SK-N-SH (cell line): ENCODE measurements around the gene DLD.

Experiments
- CTCF ChIP-seq: fragments of 200-600 bp; sonication (generic); IDR thresholded peaks from 2 replicates; pipeline ENCODE4 v1.6.1; 2017; ENCODE audit warnings: antibody characterized with exemption, mild to moderate bottlenecking, moderate library complexity
- GABPA ChIP-seq: IDR thresholded peaks from 2 replicates; pipeline ENCODE4 v1.4.0; 2012; ENCODE audit warnings: low read depth, mild to moderate bottlenecking
- JUND ChIP-seq: IDR thresholded peaks from 2 replicates; pipeline ENCODE4 v1.4.0; 2012
- MAX ChIP-seq: IDR thresholded peaks from 2 replicates; pipeline ENCODE4 v1.4.0; 2012; ENCODE audit warnings: low read depth
- REST ChIP-seq: IDR thresholded peaks from 2 replicates; pipeline ENCODE4 v1.6.1; 2012; ENCODE audit warnings: mild to moderate bottlenecking, low read depth, low read length, moderate library complexity
- USF1 ChIP-seq: IDR thresholded peaks from 2 replicates; pipeline ENCODE4 v1.4.0; 2012; ENCODE audit warnings: low read depth, borderline replicate concordance
- USF2 ChIP-seq: fragments of 150-350 bp; IDR thresholded peaks from 2 replicates; pipeline ENCODE4 v1.6.1; 2017; ENCODE audit warnings: antibody characterized with exemption, low read length, low read depth, borderline replicate concordance

DNA sequence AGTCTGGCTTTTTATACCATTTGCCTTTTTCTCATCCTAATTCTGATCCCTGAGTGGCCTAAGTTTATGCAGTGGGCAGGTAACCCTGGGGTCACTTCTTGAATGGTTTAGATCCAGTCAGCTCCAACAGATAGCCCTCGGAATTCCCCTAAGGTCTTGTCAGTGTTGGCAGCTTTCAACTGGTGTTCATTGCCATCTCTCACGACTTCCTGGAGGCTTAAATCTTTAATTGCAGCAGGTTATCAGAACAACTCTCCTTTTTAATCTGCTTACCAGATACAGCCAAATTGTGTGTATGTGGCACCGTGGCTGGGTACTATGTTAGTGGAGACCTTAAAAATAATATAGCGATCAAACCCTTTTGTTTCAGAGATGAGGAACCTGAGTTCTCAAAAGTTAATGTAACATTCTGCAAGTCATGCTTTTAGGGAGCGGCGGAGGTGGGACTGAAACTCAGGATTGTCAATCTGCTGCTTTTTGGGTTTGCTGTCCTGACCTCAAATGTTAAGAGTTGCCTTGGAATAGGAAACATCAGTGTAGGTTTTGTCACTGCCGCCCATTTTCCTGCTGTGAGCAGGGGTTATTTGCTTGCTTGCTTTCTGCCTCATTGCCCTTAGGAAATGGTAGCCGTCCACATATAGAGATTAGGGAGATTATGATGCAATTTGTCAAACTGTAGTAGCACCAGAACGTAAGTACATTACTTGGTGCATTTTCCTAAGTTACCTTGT, 818 bp downstream of the DLD start:
- TF ChIP-seq MAX (no peak), CTCF (no peak), GABPA (no peak), USF2 (no peak), USF1 (no peak), REST (no peak), JUND (no peak)
